ENCODE results near the gene YEATS4.

YEATS4 gene

DNA sequence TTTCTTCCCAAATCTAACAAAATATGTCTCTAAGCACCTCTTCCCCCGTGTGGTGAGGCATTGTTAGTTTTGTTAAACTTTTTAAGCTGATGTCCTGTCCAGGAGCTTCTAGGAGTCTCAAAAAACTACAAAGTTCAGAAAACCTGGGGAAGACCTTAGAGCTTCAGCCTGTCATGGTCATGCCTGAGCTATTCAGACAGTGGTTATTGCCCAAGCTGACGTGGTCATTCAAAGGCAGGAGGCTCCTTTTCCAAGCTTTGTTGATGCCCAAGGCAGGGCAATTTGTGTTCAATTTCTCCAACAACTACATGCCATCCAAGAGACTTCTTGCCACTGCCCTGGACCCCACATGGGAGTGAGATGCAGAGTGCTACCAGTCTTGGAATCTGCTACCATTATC lies 17.1 kb upstream of the YEATS4 start:
- DNase-seq (ENCODE audit: low read depth), result no peak

DNA sequence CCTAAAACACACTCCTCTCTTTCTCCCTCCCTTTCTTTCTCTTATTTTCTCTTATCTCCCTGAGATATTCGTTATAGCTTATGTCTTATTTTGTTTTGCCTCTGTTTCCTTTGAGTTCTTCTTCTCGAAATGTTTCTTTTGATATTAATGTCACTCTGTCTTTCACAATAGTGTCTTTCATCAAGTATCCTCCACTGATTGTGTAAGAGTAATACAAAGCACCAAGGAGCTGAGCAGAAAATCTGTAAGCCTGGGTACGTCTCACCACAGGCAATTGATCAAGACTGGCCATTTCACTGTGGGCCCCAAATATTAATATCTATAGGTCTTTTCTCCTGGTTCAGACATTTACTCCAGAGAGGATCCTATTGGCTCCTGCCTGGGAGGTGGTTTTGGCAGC lies 16.2 kb upstream of the YEATS4 start:
- DNase-seq (ENCODE audit: low read depth), result no peak

DNA sequence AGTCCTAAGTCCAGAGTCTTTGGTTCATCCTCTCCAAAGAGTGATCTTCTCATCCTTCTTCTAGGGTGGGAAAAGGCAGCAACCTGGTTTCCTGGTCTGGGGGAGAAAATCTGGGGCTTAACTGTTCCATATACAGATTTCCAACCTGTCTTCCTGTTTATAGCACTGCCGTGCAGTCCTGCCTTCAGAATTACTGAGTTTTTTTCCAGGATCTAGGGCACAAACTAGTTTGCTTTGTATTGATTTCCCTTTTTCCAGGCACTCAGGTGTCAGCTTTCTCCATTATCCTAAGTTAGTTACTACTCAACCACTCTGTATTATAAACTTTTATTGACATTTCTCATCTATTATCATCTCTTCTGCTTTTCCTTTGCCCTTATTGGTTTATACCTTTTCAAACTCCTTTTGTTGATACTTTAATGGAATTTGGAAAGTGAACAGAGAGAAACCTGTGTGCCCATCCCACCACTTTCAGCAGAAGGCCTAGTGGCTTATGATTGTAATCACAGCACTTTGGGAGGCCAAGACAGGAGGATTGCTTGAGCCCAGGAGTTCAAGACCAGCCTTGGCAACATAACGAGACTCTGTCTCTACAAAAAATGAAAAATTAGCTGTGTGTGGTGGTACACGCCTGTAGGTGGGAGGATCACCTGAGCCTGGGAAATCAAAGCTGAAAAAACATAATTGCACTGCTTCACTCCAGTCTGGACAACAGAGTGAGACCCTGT lies 15.5 kb upstream of the YEATS4 start:
- DNase-seq (ENCODE audit: low read depth), result no peak

DNA sequence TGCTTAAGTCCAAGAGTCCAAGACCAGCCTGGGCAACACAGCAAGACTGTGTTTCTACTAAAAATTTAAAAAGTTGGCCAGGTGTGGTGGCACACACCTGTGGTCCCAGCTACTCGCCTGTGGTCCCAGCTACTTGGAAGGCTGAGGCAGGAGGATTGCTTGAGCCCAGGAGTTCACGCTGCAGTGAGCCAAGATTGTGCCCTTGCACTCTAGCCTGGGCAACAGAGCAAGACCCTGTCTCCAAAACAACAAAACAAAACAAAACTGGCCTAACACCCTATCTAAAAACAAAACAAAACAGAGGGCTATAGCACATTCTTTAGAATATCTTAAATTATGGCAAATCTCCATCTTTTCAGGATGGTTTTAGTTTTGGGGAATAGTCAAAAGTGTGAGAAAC lies 14.5 kb upstream of the YEATS4 start:
- DNase-seq (ENCODE audit: low read depth), result no peak

DNA sequence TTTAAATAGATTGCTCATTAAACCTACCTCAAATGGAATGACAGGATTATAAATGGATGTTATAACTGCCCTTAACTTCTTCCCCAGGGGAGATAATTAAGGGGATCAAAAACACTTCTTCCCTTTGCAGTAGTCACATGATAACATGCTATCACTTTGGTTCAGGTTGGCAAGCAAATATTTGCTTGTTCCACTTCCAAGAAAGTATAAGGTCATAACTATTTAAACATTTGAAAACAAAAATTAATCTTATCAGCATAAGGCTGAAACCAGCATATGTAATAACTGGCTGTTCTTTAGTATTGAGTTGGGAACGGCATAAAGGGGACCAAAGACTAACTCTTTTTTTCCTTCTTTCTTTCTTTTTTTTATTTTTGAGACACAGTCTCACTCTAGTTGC lies 13.8 kb upstream of the YEATS4 start:
- no peak for DNase-seq (ENCODE audit: low read depth)

DNA sequence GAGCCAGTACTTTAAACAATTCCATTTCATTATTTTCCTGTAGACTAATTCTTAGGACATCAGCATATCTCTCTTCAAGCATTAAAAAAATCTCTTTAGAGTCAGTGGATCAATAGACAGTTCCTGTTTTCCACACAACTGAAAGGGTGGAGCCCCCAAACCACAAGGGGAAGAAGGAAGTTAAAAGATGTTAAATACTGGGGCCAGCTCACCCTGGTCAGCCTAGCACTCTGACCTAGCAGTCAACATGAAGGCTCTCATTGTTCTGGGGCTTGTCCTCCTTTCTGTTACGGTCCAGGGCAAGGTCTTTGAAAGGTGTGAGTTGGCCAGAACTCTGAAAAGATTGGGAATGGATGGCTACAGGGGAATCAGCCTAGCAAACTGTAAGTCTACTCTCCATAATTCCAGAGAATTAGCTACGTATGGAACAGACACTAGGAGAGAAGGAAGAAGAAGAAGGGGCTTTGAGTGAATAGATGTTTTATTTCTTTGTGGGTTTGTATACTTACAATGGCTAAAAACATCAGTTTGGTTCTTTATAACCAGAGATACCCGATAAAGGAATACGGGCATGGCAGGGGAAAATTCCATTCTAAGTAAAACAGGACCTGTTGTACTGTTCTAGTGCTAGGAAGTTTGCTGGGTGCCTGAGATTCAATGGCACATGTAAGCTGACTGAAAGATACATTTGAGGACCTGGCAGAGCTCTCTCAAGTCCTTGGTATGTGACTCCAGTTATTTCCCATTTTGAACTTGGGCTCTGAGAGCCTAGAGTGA lies 11.2 kb upstream of the YEATS4 start, which contains the start of gene LYZ:
LYZ (plus strand) TSS at position 220 of the 777 bp plus-strand sequence; CDS start at position 248, 28 bp downstream.
- DNase-seq (ENCODE audit: low read depth), result no peak

DNA sequence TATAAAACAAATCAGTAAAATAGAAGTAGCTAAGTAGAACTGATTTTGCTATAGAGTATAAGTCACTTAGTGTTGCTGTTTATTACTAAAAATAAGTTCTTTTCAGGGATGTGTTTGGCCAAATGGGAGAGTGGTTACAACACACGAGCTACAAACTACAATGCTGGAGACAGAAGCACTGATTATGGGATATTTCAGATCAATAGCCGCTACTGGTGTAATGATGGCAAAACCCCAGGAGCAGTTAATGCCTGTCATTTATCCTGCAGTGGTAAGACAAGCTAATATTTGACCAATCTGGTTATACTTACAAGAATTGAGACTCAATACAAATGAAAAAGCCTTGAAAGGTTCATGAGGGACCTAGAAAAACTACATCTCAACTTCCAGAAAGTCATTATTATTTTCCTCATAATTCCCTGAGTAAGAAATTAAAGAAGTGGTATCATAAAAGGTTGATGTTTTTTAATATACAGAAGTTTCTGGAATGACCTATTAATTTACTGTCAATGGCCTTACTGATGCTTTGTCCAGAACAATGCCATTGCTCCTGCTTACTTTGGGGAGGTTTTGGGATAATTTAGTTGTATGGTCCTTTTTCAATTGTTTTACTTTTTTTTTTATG lies 9.4 kb upstream of the YEATS4 start:
- DNase-seq (ENCODE audit: low read depth), result no peak

DNA sequence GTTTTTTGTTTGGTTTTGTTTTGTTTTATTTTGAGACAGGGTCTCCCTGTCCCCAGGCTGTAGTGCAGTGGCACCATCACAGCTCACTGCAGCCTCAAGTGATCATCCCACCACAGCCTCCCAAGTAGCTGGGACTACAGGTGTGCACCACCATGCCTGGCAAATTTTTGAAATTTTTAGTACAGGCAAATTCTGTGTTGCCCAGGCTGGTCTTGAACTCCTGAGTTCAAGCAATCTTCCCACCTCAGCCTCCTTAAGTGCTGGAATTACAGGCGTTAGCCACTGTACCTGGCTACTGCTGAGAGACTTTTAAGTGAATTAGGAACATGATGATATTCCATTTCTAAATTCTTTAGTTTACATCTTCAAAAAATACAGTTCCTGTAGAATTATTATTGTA lies 8.8 kb upstream of the YEATS4 start:
- no peak for DNase-seq (ENCODE audit: low read depth)

DNA sequence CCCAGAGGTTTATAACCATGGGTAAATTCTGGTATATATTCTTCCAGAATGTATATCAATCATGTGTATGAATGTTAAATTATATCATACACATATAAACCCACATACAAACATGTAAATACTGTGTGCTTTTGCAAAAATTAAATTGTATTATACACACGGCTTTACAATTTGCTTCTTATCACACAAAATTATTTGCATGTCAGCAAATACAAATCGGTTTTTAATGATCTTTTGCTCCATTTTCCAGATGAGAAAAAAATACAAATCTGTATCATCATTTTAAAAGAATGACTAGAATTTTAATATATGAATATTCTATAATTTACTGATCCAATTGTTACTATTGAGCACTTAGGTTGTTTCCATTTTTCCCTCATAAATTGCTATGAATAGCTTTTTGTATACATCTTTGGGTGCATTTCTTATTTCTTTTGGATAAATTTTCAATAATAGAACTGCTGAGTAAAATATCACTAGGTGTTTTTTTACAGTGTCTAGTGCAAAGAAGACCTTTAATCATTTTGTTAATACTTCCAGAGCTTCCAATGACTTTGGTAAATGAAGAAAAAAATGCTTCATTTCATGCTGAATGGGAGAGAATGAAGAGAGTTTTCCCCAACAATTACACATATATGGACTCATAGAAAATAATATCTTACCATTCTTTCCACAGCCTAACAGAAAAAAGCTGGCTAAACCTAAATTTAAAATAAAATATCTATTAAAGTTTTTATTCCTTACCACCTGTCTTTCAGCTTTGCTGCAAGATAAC lies 7.9 kb upstream of the YEATS4 start:
- no peak for DNase-seq (ENCODE audit: low read depth)

DNA sequence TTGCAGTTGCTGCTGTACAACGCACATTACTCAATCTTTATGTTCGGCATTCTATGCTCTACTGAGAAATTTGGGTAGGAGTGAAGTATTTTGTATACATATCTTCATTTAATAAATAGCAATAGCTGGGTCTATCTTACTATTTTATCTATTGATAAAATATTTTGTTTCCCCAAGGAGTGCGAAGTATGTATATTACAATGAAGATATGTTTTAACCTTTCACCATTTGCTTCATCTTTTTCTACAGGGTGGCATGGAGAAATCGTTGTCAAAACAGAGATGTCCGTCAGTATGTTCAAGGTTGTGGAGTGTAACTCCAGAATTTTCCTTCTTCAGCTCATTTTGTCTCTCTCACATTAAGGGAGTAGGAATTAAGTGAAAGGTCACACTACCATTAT lies 6.6 kb upstream of the YEATS4 start:
- DNase-seq (ENCODE audit: low read depth), result no peak

DNA sequence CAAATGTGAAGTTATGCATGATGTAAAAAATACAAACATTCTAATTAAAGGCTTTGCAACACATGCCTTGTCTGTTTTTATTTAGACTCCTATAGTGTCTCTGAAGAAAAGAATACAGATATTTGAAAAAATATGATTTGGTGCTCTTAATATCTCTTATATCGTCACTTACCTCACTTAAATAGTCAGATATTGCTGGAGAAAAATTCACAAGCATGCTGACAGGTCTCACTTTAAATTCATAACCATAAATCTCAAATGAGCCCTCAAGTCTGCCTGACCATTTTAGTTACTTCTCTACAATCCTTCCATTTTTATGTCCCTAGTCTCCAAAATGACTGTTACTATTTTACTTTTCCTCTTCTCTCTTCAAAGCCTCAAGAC lies 5.4 kb upstream of the YEATS4 start:
- no peak for DNase-seq (ENCODE audit: low read depth)

DNA sequence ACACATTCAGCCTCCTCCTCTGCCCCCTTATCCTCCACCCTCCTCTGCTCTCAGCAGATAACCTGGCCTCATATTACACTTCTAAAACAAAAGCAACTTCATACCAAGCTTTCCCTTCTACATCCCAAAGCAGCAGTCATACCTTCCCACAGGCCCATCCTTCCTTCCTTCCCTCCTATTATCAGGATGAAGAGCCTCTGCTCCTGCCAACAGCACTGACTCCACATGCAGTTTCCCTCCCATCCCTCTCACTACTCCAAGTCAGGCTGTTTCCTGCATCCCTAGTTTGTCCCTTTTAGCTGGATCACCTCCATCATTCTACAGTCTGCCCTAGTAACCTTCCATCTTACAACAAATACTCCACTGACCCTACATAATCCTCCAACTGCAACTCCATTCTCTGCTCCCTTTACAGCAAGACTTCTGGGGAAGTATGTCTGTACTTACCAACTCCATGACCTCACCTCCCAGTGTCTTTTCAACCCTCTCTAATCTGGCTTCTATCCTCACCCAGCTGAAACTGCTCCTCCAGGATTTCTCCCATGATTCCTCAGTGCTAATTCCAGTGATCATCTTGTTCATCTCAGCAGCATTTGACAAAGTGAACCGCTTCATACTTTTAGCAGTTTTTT lies 4.9 kb upstream of the YEATS4 start:
- DNase-seq (ENCODE audit: low read depth), result no peak

DNA sequence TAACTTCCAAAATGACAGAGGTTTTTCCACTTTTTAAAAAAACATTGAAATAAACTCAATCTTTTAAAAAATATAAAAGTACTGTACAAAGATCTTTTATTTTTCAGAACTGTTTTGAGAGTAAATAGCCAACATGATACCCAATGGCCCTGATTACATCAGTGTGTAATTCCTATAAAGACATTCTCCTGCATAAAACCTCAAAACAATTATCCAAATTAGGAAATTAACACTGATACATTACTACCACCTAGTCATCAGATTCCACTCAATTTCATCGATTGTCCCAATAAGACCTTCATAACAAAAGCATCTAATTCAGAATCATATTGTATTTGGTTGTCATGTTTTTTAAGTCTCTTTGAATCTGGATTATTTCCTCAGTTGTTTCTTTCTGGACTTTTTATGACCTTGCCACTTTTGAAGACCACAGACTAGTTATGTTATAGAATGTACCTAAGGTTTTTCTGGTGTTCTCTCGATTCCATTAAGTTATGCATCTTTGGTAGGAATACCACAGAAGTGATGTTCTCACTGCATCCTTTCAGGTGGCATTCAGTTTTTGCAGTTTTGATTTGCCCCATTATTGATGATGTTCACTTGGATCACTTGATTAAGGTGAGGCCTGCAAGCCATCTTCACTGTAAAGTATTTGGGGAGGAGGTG lies 4.0 kb upstream of the YEATS4 start:
- DNase-seq (ENCODE audit: low read depth), result no peak

DNA sequence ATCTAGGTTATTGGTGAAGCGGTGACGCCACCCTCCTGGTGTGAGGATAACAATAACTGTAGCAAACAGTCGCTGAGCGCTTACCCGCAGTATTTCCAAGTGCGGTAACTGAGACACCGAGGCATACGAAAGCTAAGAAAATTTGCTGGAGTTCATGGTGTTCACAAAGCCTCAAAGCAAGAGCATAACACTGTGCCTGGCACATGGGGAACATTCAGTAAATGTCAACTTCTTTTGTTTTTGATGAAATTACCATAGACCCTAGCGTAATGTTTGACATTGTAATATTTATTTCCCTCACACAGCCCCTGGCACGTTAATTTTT lies 767 bp downstream of the YEATS4 start:
- no peak for DNase-seq (ENCODE audit: low read depth)

DNA sequence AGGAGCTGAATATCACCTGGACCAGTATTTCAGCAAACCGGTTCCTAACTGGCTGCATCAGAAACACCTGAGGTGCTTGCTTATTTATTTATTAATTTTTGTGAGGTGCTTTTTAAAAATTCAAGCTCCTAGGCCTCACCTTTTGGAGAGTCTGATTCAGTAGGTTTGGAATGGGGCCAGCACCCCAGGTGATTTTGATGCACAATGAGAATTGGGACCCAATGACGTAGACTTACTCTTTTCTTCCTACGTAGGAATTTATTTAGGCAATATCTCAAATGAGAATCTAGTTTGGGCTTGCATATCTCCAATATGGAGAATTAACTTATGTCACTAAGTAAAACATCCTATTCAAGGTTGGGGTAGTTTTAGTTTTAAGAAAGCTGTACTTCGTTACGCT lies 7.3 kb downstream of the YEATS4 start:
- no peak for DNase-seq (ENCODE audit: low read depth)

DNA sequence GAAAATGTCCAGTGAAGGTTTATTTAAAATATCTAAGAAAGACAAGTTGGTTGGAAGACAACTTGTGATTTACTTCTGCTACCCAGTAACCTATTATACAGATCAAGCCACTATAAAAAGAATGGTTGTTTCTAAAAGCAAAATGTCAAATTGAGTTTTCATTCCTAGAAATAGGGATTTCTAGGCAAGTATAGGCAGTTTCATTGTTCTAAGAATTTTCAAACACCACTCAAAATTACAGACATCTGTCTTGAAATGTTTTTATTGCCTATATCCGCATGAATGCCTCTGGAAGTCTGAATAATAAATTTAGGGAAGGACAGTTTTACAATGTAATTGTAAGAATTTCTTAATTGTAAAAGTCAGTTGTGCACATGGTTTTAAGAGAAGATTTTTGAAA lies 8.6 kb downstream of the YEATS4 start:
- no peak for DNase-seq (ENCODE audit: low read depth)

DNA sequence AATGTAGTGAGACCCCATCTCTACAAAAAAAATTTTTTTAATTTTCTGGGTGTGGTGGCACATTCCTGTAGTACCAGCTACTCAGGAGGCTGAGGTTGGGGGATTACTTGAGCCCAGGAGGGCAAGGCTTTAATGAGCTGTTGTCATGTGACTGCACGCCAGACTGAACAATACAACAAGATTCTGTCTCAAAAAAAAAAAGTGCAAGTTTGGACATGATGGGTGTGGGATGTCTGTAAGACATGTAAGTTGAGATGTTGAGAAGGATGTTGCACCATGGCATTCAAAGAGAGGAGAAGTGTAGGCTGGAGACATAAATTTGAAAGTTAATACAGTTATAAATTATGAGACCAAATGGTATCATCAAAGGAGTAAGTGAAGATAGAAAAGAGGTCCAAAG lies 23.5 kb downstream of the YEATS4 start:
- no peak for DNase-seq (ENCODE audit: low read depth)

DNA sequence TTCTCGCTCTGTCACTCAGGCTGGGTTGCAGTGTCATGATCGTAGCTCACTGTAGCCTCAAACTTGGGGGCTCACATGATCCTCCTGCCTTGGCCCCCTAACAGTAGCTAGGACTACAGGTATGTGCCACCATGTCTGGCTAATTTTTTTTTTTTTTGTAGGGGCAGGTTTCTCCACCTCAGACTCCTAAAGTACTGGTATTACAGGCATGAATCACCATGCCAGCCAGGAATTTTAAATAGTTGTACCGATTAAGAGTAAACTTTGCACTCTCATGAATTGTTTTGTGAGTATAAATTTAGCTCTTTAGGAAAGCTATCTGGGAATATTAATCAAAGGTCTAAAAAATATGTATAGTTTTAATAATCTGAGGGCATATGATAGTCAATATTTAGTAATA lies 25.5 kb downstream of the YEATS4 start:
- no peak for DNase-seq (ENCODE audit: low read depth)

DNA sequence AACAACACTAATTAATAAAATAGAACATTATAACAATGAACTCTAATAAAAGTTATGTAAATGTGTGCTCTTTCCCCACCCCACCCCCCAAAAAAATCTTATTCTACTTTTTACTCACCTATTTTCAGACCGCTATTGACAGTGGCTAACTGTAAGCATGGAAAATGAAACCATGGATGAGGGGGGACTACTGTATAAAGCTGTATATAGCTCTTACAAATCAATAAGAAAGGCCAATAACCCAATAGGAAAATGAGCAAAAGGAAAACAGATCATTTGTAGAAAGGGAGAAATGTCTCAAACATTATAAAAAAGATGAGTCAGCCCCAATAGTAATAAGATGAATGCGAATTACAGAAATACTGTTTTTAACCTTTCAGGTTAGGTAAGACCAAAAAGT lies 27.4 kb downstream of the YEATS4 start:
- DNase-seq (ENCODE audit: low read depth), result no peak

DNA sequence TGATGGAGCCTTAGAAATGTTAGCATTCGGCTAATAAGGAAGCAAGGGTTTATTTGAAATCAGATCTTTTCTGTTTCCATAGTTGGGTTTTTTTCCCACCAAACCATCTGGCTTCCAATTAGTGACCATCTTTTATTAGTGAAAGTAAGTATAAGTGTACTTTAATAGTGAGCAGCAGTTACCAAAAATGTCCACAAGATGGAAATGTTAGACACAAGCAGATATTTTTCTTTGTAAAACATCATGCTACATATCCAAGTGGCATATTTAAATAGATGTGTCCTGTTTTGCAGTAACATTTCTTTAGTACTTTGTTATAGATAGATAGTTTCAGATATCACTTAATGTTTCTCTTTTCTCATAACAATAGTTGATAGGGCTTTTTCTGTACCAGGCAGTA lies 28.8 kb downstream of the YEATS4 start:
- no peak for DNase-seq (ENCODE audit: low read depth)

DNA sequence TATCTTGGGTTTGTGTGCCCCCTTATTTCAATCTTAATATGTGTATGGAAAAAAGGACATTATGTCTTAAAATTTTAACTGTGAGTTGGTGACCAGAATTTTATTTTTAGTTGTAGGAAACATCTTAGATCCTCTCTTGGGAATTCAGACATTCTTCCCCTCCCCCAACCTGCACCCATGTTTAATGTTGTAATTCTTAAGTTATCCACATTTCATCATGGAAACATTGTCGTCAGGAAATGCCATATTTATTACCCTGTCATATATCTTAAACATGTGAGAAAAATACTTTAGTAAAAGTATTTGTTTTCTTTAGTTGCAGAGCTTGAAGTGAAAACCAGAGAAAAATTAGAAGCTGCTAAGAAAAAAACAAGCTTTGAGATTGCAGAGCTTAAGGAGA lies 30.3 kb downstream of the YEATS4 start:
- no peak for DNase-seq (ENCODE audit: low read depth)
